GM18517 (cell line): ENCODE measurements around the gene KRT222.

Experiments
- ATAC-seq: cut with Tn5 transposase; IDR thresholded peaks from one replicate; pipeline ENCODE4 v1.9.1; 2021; ENCODE audit warnings: mild to moderate bottlenecking, moderate library complexity; ENCODE audit not compliant: unreplicated experiment

The KRT222 gene

DNA sequence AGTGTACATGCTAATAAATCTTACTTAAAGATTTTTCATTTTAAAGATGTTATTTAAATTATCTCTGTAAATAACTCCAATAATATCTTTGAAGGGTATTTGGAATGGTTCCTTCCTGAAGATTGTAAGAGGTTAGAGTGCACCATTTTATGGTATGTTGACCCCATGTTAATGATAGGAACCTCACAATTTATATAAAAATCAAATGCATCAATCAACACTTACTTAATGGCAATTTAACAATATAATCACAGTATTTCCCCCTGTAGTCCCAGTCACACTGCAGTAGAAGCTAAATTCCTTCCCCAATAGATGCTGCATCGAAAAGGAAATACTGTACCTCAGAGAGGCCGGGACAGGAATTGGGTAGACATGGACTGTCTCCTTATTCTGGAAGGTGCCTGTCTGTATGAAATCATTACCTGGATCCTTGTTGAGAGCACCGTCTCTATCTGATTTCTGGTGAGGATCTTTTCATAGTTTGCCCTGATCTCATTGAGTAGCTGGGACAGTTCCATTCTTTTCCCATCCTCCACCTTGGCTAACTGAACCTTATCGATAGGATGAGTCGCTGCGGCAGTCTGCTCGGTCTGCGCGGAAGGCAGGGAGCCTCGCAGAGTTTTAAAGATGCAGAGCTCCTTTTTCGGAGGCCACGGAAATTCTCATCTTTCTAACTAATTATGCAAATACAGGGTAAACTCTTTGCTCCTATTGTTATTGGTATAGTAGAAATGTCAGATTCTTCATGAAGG is at the start of gene KRT222:
TSS of gene KRT222 (minus strand) at position 596 of the 752 bp plus-strand sequence. CDS start at position 518, 78 bp downstream.
- ATAC-seq = no peak

GRCh38 chr17:40714473-40714872 is 49.5 kb upstream of the KRT222 start:
- no peak for ATAC-seq

- no peak for ATAC-seq
Observed at GRCh38 chr17:40707745-40708144, 42.8 kb upstream of the KRT222 start.

- ATAC-seq = no peak
Observed at GRCh38 chr17:40705584-40705983, 40.6 kb upstream of the KRT222 start.

DNA sequence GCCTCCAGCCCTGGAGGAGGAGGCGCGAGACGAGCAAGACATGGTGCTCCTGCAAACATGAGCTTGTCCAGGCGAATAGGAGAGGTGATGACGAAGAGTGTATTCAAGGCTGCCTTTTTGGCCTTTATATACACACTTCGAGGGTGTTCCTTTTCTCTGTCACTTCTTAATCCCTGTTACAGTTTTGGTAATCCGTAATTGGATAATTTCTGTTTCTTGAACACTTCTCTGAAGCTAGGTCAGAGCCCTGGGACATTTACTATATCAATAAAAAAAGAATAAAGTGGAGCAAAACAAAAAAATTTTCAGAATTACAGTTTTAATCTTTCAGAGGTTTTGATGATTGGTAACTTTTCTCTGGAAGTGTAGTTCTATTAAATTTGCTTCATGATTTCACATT is 38.7 kb upstream of the KRT222 start, which contains the start of gene KRT24:
TSS of gene KRT24 (minus strand) at position 101 of the 400 bp plus-strand sequence. CDS start at position 42, 59 bp downstream.
- no peak for ATAC-seq

GRCh38 chr17:40702271-40702670 is 37.3 kb upstream of the KRT222 start:
- no peak for ATAC-seq

DNA sequence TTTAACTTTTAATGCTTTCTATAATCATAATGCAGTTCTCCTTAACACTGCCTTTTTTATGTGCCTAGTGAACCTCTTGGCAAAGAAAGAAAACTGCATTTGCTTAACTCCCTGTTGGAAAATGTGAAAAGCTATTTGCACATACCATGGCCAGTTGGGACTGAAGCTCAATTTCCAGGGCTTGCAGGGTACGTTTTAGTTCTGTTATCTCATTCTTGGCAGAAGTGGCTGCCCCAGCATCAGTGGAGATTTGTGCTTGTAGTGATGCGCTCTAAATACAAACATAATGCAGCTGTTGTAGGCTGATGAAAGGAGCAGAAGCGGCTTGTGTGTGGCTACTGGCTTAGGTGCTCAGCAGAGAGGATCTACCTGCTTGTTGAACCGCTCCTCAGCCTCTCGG is 34.9 kb upstream of the KRT222 start:
- no peak for ATAC-seq

DNA sequence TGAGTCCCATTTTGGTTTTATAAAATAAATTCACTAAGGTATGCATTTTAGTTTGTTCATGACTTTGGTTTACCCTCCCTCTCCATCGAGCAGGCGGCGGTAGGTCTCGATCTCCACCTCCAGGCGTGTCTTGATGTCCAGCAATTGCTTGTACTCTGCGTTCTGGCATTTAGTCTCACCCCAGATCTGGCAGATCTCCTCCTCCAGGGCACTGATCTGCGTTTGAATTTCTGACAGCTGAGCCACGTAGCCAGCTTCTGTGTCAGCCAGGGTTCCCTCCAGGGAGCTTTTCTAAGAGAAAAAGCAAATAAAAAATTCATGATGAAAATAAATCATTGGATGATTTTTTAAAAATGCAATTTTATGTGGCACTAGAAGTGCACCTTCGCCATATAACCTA is 34.4 kb upstream of the KRT222 start:
- no peak for ATAC-seq

- no peak for ATAC-seq
Observed at GRCh38 chr17:40697297-40697696, 32.3 kb upstream of the KRT222 start.

- no peak for ATAC-seq
Observed at GRCh38 chr17:40696651-40697072, 31.7 kb upstream of the KRT222 start.

GRCh38 chr17:40695874-40696472 is 31.0 kb upstream of the KRT222 start:
- ATAC-seq = no peak

DNA sequence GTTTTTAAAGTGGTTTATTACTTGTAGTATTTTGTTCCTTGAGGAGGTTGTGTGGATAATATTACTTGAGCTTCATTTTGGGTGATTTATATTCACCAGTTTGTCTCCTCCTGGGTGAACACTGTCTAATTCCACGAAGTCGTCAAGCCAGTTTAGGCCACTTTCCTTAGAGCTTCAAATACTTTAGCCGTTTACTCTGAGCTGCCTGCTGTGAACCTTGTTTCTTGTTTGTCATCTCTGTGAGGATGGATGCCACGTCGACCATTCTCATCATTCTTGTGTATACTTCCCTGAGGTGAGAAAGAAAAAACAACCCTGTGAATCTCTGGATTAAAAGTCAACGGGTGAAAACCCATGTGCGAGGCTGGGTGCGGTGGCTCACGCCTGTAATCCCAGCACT is 29.6 kb upstream of the KRT222 start:
- no peak for ATAC-seq

DNA sequence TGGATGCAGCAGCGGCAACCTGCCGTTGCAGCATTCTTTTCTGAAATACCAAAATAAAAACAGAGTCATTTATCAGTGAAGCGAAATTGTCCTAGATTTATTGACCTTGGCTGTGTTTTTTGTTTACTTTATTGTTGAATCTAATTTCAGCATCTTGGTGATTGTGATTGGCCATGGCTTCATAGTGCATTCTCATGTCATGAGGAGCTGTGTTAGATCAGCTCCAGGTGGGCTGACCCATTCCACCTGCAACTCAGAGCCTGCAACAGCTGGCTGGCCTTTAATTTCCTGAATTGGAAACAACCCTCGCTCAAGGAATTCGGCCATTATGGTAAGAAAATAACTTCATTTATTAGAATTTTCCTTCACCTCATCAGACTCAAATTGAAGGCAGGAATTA is 22.1 kb upstream of the KRT222 start:
- ATAC-seq = no peak

- no peak for ATAC-seq
Observed at GRCh38 chr17:40686192-40686591, 21.2 kb upstream of the KRT222 start.

DNA sequence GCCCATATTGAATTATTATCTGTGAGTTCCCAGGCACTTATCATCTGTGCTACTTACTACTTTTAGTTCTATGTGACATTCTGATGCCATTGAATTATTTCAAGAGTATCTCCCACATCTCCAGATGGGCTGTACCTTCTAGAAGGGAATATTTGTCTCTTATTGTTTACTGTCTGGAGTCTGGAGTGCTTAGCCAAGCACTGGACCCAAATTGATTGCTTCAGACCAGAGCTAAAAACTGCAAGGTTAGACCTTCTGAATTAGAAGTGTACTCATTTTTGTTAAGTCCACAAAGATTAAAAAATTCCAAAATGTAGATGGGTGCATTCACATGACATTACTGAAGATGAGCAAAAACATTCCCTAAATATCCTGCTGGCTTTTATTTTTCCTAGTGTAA is 16.0 kb upstream of the KRT222 start:
- no peak for ATAC-seq

DNA sequence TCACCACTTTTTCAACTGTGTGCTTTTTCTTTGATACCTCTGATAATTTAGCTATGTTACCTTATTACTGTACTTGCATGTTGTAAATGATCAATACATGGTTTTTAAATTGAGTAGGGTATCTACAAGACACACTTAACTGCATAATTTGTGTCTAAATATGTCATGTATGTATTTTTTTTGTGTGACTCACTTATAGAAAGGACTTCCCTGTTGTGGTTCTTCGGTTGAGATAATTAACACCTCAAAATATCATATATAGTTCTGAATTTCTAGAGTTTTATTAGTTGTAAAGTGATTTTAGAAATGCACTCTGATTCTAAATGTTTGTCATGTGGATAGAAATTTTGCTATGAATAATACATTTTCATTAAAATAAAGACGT is 14.5 kb upstream of the KRT222 start:
- no peak for ATAC-seq

DNA sequence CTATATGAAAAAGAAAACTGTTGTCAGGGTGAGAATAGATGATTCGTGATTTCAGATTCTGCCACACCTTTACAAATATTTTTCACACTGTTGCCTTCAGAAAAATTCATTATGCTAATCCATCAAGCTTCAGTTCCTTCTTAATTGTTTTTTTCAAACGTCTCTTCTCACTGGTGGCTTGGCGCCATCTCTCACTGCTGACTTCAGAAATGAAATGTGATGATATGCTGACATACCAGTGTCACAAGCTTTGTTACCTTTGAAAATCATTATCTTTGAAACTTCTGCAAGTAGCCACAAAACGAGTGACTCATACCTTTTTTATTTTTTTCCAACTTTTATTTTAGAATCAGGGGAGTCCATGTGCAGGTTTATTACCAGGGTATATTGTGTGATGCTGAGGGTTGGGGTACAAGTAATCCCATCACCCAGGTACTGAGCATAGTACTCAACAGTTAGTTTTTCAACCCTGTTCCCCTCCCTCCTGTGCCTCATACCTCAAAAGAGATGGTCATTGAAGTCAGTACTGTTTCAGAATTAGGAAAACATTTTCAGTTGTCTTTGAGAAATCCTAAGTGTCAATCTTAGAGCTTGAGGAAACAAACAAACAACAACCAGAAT is 14.0 kb upstream of the KRT222 start:
- ATAC-seq = no peak

GRCh38 chr17:40675905-40676304 is 10.9 kb upstream of the KRT222 start:
- no peak for ATAC-seq

- no peak for ATAC-seq
Observed at GRCh38 chr17:40672654-40673053, 7.7 kb upstream of the KRT222 start.

- no peak for ATAC-seq
Observed at GRCh38 chr17:40671282-40671681, 6.3 kb upstream of the KRT222 start.

DNA sequence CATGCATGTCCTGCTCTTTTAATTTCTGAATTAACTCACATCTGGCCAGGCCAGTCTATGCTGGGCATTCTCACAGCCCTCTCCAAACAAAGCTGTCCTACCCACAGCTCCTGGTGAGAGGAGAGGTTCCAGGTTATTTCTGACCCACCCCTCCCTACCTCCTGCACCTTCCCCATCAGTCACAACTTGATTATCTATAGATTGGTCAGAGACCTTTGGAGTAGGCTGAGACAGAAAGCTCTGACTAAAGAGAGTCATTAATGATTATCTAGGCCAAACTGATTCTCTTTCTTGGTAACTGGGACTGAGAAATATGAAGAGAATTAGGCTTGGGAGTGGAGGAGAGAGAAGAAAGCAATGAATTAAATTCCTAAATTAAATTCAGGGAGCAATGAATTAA is 1.4 kb upstream of the KRT222 start:
- ATAC-seq = no peak

DNA sequence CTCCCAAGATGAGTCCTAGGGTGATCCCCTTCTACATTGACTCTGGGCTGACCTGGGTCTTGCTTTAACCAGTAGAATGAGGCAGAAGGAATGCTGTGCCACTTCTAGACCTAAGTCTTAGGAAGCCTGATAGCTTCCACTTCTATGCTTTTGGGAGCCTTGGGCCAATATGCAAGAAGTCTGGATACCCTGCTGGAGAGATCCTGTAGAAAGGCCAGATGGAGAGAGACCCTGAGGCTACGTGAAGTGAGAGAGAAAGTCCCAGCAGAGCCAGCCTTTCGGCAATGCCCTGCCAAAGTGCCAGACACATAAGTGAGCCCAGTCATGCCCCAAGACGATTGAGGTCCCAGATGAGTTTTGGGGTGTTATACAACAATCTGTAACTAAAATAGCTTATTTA is 1.7 kb downstream of the KRT222 start:
- no peak for ATAC-seq
